Medulla oblongata (tissue), 1 donor: ENCODE data around the gene KIAA1614.

ENCODE experiments used
- DNase-seq: peaks from one replicate; pipeline ENCODE4 v3.0.0-alpha.2; 2015; ENCODE audit errors: extremely low spot score

The KIAA1614 gene, protein sequence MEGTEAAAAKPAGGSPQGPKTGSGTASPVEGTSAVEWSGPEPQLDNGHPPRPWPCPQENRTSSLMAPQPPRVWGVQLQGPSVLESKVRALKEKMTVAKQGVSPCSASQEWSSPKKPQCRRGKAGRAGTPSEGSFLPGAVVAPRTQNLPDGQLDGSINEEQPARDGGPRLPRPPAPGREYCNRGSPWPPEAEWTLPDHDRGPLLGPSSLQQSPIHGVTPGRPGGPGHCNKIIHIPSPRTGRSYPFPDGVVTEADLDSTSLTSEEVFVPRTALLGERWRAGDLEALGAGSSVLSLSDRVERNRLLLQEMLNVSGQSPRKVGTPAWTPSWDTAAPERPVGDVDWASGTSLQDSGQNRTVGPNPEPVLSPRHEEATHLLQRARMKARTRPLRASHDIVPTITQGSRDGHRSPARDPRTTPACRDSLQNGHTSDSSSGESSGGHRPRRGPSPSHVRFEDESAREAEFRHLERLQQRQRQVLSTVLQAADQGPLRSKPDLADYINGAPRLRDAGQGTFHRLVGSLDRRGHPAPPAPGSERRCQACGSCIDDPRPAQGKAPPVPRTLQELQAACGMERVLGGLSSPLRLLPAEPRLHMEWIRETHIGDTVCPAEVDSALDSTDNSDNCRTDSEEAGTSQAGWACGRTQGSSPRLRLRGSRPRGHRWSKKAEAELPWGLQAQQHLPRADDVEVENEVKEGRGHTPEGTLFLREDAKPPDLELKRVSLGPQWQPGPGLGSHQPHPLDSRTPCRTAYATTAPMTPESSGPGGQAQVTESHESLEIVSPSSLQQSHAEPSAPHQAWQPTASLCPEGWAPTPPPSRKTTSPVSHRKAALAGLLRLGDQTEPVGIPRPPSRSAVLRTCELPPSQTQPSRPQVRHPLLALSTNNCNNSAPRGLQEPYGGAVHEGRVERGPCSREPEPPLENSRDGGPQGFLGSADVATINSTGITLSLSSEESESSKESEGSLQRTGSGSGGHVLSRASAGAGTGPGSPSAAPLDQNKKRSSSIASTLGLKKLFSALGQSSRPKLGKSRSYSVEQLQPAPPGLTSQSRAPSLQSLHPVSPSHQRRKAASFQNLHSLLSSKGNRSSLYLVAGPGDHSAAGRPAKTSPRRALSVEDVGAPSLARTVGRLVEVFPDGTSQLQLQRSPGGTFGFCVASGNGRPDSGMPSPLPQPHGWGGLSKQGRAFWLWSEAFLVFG

DNA sequence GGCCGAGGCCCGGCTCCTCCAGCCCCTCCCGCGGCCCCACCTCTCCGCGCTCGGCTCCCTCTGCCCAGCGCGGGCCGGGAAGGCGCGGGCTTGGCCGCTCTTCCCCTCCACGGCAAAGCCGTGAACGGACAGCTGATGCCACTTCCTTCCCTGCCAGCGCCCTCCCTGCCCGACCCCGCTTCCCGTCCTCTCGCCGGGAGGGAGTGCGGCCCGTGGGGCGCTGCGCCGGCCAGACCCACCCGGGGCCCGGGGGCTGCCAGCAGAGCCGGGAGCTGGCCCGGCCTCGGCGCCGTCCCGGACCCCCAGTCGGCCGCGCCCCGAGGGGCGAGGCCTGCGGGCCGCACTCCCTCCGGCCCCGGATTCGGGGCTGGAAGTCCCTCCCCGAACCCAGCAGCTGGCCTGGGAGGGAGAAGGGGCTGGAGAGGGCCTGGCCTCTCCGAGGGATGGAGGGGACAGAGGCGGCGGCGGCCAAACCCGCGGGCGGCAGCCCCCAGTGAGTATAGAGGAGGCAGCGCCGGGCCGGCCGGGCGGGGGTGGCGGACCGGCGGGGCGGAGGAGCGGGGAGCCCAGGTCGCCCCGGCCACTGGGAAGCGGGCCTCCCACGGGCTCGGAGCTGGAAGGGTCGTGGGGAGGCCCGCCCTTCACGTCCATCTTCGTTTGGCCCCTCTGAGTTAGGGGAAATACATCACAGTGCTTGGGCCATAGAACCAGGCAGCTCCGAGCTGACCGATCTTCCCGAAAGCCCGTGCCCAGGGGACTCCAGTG is at the start of gene KIAA1614:
TSS of gene KIAA1614 (plus strand) at position 97 of the 765 bp plus-strand sequence. CDS start at position 444, 347 bp downstream.
- peak; percentile 35 for DNase-seq

DNA sequence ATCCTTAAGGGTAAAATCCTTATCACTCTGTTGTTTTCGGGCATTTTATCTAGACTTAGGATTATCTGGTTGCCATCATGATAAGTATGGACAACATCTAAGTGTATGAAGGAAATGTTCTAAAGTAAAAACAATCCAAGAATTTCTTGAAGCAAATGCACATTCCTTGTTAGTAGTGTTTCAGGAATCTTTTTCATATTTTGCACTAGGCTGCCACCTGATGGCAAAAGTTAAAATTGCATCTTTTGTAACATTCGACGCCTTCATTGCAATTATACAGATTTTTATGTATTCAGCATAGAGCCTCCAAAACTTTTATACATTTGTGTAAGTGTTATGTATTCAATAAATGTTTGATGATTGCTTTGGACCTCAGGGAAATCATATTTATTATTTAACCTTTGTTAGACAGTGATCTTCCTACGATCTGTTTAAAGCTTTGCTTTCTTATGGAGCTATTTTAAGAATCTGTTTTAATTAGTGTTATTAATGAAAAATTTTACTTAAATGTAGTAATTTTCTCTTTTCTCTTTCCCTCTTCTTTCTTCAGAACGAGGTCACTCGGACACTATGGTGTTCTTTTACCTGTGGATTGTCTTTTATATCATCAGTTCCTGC is 49.4 kb upstream of the KIAA1614 start:
- DNase-seq = peak; percentile 85

DNA sequence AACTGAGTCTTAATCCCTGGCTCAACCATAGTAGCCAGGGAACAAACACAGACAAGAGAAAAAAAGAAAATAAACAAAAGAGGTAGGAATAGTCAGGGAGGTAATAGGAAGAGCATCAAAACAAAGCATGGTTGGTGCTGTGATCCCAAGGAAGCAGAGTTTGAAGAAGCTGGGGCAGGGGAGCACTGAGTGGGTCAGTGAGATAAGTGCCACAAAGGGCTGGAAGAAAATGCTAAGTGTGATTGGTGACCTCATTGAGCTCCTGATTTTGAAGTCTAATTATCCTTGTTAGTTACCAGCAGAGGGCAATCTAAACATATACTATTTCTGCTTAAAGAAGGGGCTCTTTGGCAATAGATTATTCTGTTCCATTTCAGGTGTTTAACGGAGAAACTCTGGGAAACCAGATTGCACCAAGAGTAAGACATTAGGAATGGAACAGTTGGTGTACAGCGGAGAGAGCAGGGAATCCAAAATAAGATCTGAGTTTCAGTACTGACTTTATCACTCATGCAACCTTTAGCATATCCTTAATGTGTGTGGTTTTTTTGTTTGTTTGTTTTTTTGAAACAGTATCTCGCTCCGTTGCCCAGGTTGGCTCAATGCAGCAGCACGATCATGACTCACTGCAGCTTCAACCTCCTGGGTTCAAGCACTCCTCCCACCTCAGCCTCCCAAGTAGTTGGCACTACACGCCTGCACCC is 30.7 kb upstream of the KIAA1614 start:
- peak; percentile 65 for DNase-seq

DNA sequence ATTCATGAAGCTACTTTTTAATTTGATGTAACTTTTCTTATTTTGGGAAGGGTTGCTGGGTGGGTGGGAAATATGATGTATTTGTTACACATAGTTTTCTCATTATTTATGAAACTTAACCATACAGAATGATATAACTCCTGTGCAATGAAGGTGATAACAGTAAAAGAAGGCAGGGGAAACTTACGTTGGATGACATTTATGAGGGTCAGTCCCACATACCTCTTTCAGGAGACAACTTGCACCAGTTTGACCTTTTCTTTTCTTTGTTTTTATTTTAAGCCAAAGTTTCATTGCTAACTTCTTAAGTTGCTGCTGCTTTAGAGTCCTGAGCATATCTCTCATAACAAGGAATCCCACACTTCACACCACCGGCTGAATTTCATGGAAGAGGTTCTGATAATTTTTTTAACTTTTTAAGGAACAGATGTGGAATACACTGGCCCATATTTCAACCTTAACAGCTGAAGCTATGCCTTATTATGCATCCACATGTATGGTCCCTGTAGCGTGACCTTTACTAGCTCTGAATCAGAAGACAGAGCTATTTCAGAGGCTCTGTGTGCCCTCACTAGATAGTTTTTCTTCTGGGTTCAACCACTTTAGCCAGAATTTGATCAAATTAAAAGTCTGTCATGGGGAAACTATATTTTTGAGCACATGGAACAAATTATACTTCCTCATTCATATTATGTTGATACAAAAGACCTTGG is 28.0 kb upstream of the KIAA1614 start:
- DNase-seq = no peak

DNA sequence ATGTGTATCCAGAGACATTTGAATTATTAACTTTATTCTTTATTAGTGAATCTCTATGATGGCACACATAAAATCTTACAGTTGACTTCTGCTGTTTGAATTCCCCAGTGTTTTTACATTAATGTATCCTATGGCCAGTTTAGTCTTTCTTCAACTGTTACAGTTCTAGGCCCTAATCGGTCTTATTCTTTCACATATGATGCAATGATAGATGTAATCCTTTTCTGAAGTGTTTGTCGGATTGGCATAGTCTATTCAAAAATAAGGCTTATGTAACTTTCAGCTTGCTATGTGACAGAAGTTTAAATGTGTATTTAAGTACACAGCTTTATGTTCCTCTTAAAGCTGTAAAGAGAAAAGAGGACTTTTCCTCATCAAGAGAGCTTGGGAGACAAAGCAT is 26.4 kb upstream of the KIAA1614 start:
- no peak for DNase-seq

DNA sequence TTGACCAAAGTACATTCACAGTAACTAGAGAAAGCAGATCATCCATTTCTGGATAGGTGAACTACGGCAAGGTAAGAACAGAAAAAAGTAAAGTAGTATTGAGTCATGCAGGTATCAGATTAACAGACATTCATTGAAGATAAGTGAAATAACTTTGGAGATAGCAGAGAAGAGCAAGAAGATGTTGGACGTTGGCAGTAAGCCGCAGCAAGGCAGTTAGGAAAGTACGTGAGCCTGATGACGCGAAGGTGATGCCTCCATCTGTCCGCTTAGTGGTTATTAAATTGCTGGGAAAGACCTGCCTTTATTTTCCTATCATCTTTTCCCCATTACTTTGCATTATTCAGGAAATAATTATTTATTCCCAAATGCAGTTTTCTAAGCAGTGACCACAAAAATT is 24.9 kb upstream of the KIAA1614 start:
- DNase-seq = no peak

DNA sequence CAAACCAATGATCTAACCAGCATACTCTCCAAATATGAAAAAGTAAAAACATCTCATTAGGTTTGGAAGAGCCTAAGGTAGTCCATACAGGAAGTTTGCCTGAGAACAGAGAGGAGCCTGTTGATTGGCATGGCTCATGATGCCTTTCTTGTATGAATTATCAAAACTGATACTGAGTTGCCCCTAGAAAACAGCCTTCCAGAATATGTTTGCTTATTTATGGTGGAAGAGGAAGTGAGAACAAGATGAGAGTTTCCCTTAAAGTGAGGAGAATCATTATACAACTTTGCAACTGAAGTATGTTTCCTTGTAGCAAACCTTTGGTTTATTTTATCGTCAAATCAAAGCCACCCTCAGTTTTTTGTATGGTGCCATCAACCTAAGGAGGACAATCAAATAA is 23.8 kb upstream of the KIAA1614 start:
- no peak for DNase-seq

DNA sequence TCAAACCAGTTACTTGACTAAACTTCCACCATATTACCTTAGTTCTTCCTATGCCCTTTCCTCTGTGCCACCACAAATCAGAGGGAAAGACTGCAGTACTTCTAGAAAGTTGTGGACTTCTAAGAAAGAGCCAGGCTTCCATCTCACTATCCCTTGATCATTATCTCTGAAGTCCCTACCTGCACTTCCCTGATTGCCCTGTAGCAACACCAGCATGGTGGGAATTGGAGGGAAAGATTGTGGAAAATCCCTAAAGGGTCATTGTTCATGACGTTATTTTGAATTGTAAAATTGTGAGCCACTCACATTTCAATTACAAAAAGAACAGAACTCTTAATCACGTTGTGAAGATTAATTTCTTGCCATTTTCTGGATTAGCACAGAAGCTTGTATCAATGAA is 23.4 kb upstream of the KIAA1614 start:
- no peak for DNase-seq

DNA sequence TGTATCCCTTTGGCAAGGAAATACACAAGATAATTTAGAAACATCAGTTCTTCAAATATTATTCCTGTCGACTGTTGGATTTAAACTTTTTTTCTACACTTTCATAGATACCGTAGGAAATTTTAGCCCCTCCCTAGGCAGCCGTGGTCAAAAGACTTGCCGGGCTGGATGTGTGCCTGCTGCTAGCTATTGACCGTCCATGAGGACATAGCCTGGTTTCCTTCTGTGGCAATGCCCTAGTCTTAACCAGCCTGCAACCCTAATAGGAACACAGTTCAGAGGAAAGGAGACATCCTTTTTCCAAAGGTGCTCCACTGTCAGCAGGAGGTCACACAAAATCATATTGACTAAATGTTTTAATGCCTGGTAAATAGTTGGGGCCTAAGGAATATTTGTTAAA is 20.4 kb upstream of the KIAA1614 start:
- DNase-seq = no peak

DNA sequence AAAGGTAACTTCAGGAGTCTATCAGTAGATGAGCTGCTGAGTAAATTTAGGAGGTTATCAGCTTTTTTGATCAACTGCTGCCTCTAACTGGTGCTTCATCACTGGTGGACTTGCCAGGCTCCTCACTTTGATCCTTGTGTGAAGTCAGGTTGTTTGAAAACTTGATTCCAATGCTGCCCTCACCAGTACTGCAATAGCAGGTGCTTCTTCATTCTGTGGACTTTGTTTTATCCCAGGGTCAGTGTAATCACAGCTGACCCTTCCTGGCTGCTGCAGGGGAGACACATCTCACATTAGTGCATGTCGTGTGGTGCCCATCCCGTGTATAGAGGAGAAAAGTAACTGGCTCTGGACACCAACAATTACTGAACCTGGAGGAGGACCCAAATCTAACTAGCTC is 20.0 kb upstream of the KIAA1614 start:
- no peak for DNase-seq

DNA sequence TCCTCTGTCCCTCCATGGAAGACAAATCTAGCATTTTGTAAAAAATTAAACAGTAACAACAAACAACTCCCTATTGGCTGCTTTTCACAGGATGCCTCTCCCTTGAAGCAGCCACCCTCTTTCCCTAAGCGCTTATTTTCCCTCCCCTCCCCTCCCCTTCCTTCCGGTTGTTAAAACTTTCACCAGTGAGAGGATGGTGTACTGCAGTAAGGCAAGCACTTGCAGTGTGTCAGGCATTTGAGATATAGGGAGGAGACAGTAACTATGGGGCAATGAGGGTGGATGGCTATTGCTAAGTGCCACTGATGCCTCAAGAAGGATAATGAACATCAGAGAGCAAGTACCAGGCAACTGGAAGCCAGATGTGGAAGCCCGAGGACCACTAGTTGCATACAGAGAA is 19.1 kb upstream of the KIAA1614 start:
- DNase-seq = no peak

DNA sequence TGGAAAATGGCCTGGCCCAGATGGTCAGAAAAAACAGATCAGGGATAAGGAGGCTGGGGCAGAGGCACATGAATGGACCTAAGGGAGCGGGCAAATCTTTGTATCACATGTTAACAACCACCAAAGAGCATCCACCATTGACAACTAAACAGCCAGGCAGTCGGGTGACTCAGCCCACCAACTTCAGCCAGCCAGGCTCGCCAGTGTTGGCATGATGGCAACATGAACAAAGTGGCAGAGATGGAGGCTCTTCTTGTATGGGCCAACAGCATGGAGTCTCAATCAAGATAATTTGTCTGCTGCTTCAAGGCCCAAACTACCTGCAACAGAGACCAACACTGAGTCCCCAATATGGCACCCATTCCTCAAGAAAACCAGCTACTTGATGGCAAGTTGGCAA is 16.5 kb upstream of the KIAA1614 start:
- DNase-seq = no peak

DNA sequence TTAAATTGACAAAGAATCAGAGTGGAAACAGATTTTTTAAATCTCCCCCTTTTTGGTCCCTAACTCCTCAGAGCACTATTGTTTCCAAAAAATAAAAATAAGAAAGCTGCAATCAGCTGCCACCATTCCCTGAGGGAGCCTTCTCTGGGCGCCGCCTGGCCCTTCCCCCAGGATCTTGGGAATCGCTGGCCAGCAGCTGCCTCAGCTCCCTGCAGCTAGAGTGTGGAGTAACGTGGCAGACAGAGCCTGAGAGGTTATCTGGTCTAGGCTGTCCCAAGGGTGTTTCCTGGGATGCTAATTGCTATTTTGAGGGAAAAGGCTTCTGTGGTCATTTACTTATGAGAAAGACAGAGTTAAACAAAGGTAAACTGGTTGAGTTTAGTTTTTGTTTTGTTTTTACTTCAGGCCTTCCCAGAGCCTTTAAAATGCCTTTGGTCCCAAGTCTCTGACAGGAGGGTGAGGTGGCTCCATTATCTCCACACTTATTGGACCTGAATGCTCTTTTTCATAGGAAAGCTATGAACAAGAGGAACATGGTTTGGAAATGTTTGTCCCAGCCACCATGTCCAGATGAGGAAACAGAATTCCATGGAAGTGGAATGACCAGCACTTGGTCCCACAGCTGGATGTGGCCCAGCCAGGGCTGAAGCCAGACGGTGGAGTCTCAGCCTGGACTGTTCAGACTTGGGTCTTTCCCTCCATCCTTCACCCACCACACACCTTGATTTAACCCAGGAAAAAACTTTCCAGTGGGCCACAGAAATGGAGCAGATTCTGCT is 14.1 kb upstream of the KIAA1614 start:
- no peak for DNase-seq

DNA sequence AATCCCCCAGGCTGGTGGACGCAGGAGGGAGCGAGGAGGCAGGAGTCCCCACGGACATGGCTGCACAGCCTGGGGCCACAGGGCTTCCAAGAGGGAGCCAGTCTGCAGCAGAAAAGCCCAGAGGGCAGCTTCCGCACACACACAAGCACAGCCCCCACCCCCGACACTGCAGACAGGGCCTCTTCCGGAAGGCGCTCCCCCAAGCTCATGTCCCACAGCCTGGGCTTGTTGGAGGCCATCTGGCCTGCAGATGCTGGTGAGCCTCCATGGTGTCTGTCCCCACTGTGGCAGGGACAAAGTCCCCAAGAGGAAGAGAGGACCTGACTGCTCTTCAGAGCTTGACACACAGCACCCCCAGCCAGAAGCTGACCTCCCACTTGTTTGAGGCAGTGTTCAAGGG is 13.4 kb upstream of the KIAA1614 start:
- DNase-seq = no peak

DNA sequence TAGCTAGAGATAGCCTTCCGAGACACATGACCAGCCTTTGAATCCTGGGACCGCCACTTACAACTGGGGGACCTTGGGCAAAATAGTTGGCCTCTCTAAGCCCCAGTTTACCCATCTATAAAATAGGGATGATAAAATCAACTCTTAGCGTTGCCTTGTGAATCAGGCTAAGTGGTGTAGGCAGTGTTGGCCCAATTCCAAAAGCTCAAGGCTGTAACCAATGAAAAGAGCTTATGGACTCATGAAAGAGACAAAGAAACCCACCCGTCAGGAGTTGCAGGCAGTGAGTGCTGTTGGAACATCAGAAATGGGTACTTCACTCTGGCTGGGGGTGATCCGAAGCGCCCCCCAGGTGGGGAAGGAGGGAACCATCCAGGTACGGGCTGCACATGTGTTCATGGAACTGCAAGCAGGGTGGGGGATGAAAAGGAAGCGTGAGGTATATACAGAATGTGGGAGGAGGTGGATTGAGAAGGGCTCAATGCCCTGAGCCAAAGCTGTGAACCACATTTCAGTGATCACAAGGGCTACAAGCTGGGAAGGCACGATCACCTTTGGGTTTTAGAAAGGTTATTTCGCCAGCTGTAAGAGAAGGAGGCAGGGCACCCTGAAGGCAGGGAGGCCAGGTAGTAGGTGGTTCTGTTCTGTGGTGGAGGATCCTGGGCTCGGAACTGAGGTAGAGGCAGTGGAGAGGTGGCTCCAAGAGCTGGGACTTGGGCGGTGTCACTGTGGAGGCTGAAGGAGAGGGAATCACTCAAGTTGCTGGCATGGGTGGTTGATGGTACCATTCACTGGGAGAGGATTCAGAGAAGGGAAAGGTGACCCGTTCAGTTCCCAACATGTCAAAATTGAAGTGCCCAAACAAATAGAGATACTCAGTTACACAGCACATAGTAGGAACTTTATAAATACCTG is 11.4 kb upstream of the KIAA1614 start:
- no peak for DNase-seq

DNA sequence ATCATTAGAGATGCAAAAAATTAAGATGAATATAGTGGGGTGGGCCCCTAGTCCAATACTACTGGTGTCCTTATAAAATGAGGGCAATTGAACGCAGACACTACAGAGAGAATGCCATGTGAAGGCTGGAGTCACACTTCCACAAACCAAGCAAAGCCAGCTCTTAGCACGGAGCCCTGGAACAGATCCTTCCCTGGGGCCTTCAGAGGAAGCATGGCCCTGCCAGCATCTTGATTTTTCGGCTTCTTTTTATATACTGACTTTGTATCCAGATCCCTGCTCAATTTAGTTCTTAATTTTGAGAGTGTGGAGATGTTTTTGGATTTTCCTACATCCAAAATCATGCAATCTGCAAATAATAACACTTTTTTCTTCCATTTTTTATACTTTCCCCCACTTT is 10.2 kb upstream of the KIAA1614 start:
- no peak for DNase-seq

DNA sequence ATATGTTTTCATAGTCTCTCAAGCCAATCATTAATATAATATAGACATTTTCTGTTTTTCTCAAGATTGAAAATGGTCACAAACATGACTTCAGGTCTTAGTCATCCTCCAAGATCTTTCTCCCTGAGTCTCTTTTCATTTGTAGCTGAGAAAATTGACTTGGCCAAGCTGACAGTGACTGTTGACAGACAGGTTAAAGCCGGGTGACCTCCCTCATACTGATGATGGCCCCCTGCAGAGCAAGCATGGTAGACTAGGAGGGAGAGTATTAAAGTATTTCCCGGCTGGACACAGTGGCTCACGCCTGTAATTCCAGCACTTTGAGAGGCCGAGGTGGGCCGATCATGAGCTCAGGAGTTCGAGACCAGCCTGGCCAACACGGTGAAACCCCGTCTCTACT is 6.8 kb upstream of the KIAA1614 start:
- DNase-seq = no peak

DNA sequence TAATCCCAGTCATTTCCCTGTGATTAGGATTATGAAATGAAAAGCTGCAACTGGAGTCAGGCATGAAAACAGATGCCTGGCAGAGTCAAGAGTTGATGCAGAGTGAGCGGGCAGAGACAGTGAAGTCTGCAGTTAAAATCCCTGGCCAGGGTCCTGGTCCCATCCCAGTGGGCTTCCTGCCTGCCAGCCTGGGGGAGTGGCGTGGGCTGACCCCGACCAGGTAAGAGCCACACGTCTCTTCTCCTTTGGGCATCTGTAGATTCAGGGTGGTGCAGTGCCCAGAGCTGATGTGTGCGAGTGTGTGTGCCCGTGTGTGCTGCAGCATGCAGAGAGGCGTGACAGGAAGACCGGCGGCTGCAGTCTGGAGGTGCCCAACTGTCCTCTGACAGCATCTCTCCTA is 6.2 kb upstream of the KIAA1614 start:
- DNase-seq = no peak
